IMR-90 (cell line): ENCODE results near the gene GRIK1.

Source experiments
- BHLHE40 ChIP-seq: fragments of 150-350 bp; IDR thresholded peaks from 2 replicates; pipeline ENCODE4 v1.6.1; 2016; ENCODE audit warnings: mild to moderate bottlenecking, low read depth, low read length
- CEBPB ChIP-seq: IDR thresholded peaks from 2 replicates; pipeline ENCODE4 v1.6.1; 2012; ENCODE audit warnings: low read depth, low read length, improper control_type of control experiment
- CHD1 ChIP-seq: IDR thresholded peaks from 2 replicates; pipeline ENCODE4 v1.6.1; 2012; ENCODE audit warnings: low read depth, low read length, improper control_type of control experiment
- CTCF ChIP-seq: conservative IDR thresholded peaks from 2 replicates; pipeline ENCODE4 v1.5.1; 2012; ENCODE audit warnings: mild to moderate bottlenecking, low read depth, low read length, improper control_type of control experiment
- FOS ChIP-seq: fragments of 150-350 bp; IDR thresholded peaks from 2 replicates; pipeline ENCODE4 v1.6.1; 2016; ENCODE audit warnings: low read depth, low read length
- MAZ ChIP-seq: IDR thresholded peaks from 2 replicates; pipeline ENCODE4 v1.6.1; 2012; ENCODE audit warnings: low read depth, mild to moderate bottlenecking, low read length, improper control_type of control experiment, moderate library complexity, borderline replicate concordance
- MXI1 ChIP-seq: IDR thresholded peaks from 2 replicates; pipeline ENCODE4 v1.6.1; 2012; ENCODE audit warnings: low read depth, mild to moderate bottlenecking, low read length, moderate library complexity, borderline replicate concordance
- NFE2L2 ChIP-seq: fragments of 150-350 bp; IDR thresholded peaks from 2 replicates; pipeline ENCODE4 v1.6.1; 2016; ENCODE audit warnings: low read depth, mild to moderate bottlenecking, low read length
- POLR2A ChIP-seq: IDR thresholded peaks from 2 replicates; pipeline ENCODE4 v1.6.1; 2012; ENCODE audit warnings: mild to moderate bottlenecking, low read depth, low read length
- RAD21 ChIP-seq: IDR thresholded peaks from 2 replicates; pipeline ENCODE4 v1.6.1; 2012; ENCODE audit warnings: low read length, improper control_type of control experiment
- RCOR1 ChIP-seq: IDR thresholded peaks from 2 replicates; pipeline ENCODE4 v1.6.1; 2012; ENCODE audit warnings: mild to moderate bottlenecking, low read length, improper control_type of control experiment; ENCODE audit not compliant: insufficient replicate concordance
- RFX5 ChIP-seq: IDR thresholded peaks from 2 replicates; pipeline ENCODE4 v1.8.0; 2012; ENCODE audit warnings: low read depth, mild to moderate bottlenecking, low read length, moderate library complexity
- USF2 ChIP-seq: fragments of 150-350 bp; IDR thresholded peaks from 2 replicates; pipeline ENCODE4 v1.6.1; 2017; ENCODE audit warnings: mild to moderate bottlenecking, antibody characterized with exemption, low read length, low read depth
- TF ChIP-seq, protein P1 (sequence below): fragments of 150-350 bp; IDR thresholded peaks from 2 replicates; pipeline ENCODE4 v1.6.1; 2016; ENCODE audit warnings: low read depth, mild to moderate bottlenecking, low read length, moderate library complexity, borderline replicate concordance

GRCh38 chr21:29606613-29607012 lies 333.2 kb downstream of the GRIK1 start:
- no peak for TF ChIP-seq MAZ
- TF ChIP-seq RAD21: no peak
- no peak for TF ChIP-seq POLR2A
- TF ChIP-seq RCOR1: no peak
- TF ChIP-seq CTCF: no peak
- TF ChIP-seq NFE2L2: no peak
- no peak for TF ChIP-seq RFX5
- TF ChIP-seq BHLHE40: no peak
- no peak for TF ChIP-seq USF2
- no peak for TF ChIP-seq CEBPB
- TF ChIP-seq CHD1: no peak
- no peak for TF ChIP-seq MXI1
- TF ChIP-seq FOS: no peak
- TF ChIP-seq, protein P1, sequence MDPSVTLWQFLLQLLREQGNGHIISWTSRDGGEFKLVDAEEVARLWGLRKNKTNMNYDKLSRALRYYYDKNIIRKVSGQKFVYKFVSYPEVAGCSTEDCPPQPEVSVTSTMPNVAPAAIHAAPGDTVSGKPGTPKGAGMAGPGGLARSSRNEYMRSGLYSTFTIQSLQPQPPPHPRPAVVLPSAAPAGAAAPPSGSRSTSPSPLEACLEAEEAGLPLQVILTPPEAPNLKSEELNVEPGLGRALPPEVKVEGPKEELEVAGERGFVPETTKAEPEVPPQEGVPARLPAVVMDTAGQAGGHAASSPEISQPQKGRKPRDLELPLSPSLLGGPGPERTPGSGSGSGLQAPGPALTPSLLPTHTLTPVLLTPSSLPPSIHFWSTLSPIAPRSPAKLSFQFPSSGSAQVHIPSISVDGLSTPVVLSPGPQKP: no peak
